Measurements from ENCODE around the gene EYS. TPM values are rescaled to one million over a fixed set of nuclear protein-coding genes. Genes with fewer than 3 reads are reported as not detected.

The EYS gene
- total RNA-seq, 3 donors from 2014 or later = 0.16 to 0.61 (median 0.60) TPM

DNA sequence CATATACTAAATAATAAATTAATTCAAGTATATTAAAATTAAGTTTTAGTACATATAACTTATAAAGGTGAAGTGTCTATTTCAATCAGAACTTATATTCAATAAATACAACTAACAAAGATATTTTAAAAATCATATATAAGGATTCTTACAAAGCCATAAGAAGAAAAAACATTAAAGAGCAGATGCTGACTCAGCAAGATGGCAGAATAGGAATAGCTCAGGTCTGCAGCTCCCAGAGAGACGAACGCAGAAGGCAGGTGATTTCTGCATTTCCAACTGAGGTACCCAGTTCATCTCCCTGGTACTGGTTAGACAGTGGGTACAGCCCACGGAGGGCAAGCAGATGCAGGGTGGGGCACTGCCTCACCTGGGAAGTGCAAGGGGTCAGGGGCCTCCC is 811.1 kb downstream of the EYS start:
- Histone ChIP-seq H3K4me1 (ENCODE audit: low read depth) (no peaks in the 10 kb centered on the region), H3K36me3 (ENCODE audit: low read depth) (no peaks in the 10 kb centered on the region), H3K9me3 (no peaks in the 10 kb centered on the region), H3K4me3 (no peak overlapping the region)
- no peak for ATAC-seq
- DNase-seq = no peak
- intact Hi-C loops (cut with DNase I, micrococcal nuclease) = no loop called here
- no peak for TF ChIP-seq CTCF (IDR thresholded peaks at IDR 0.05)

DNA sequence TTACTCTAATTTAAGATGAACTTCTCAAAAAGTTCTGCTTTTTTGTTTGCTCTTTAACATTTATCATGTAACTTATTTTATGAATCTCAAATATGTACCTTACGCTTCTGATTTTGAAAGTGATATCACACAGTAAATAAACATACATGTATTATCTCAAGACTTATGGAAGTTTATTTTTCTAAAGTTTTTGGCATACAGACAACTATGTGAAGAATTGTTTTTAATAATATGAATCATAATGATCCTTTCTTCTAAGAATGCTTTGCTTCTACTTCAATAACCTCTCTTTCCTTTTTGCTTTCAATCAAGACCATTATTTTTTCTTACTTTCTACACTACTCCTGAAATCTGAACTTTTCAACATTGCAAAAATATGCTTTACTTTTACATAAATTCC is 816.4 kb downstream of the EYS start:
- H3K4me3 ChIP-seq = no peak overlapping the region
- intact Hi-C loops (cut with DNase I, micrococcal nuclease) = no loop called here
- H3K4me1 ChIP-seq (ENCODE audit: low read depth) = no peaks in the 10 kb centered on the region
- TF ChIP-seq CTCF (IDR thresholded peaks at IDR 0.05) = no peak
- no peak for ATAC-seq
- H3K36me3 ChIP-seq (ENCODE audit: low read depth) = no peaks in the 10 kb centered on the region
- no peaks in the 10 kb centered on the region for H3K9me3 ChIP-seq
- no peak for DNase-seq

DNA sequence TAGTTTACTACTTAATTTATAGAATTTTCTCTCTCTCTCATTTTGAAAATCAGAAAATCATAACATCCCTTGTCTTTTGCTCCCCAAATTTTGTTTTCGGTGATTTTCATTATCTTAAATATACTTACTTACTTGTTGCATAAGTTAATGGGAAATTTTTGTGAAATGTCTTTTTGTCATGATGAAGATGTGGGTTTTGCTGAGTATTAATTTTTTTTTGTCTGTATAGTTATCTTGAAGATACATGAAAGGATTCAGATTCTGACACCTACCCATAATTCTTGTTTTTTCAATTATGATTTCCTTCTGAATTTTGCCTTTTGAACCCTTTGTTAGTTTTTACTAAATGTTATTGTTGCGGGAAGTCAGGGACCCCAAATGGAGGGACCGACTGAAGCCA is 817.9 kb downstream of the EYS start:
- intact Hi-C loops (cut with DNase I, micrococcal nuclease) = no loop called here
- H3K9me3 ChIP-seq = no peaks in the 10 kb centered on the region
- H3K4me3 ChIP-seq = no peak overlapping the region
- no peak for DNase-seq
- no peaks in the 10 kb centered on the region for H3K36me3 ChIP-seq (ENCODE audit: low read depth)
- no peaks in the 10 kb centered on the region for H3K4me1 ChIP-seq (ENCODE audit: low read depth)
- TF ChIP-seq CTCF (IDR thresholded peaks at IDR 0.05) = no peak
- no peak for ATAC-seq

DNA sequence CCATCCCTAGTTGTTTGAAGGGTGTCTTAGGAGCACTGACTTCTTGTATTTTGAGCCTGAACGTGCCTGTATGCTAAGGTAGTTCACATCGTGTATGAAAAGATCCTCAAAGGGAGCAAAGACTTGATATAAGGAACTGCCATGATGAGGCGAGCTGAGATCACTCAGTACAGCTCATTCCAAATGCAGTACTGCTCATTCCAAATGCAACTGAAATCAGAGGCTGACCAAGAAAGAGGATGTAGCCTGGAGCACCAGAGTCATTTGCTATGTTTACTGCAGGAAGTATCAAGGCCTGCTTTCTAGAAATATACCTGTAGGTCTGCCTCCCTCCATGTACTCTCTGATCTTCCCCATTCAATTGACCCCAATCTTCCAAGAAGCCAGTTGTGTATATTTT is 832.2 kb downstream of the EYS start:
- Histone ChIP-seq H3K9me3 (no peaks in the 10 kb centered on the region), H3K36me3 (ENCODE audit: low read depth) (no peaks in the 10 kb centered on the region), H3K4me1 (ENCODE audit: low read depth) (no peaks in the 10 kb centered on the region), H3K4me3 (no peak overlapping the region)
- DNase-seq = no peak
- TF ChIP-seq CTCF (IDR thresholded peaks at IDR 0.05) = no peak
- intact Hi-C loops (cut with DNase I, micrococcal nuclease) = no loop called here
- ATAC-seq = no peak

- TF ChIP-seq CTCF (IDR thresholded peaks at IDR 0.05) = no peak
- ATAC-seq (no peak), DNase-seq (no peak)
- Histone ChIP-seq H3K4me3 (no peak overlapping the region), H3K4me1 (ENCODE audit: low read depth) (no peaks in the 10 kb centered on the region), H3K9me3 (no peaks in the 10 kb centered on the region), H3K36me3 (ENCODE audit: low read depth) (no peaks in the 10 kb centered on the region)
- intact Hi-C loops (cut with DNase I, micrococcal nuclease) = no loop called here
These were observed 834.4 kb downstream of the EYS start for GRCh38 chr6:64872633-64873032.

GRCh38 chr6:64861039-64861651 is 845.9 kb downstream of the EYS start:
- no peak for ATAC-seq
- Histone ChIP-seq H3K36me3 (ENCODE audit: low read depth) (no peaks in the 10 kb centered on the region), H3K4me3 (no peak overlapping the region), H3K4me1 (ENCODE audit: low read depth) (no peaks in the 10 kb centered on the region), H3K9me3 (peaks cover 2% of the 10 kb centered on the region)
- no peak for TF ChIP-seq CTCF (IDR thresholded peaks at IDR 0.05)
- intact Hi-C loops (cut with DNase I, micrococcal nuclease) = no loop called here
- DNase-seq = peak in 2 of 3 donors; percentile 6 to 32

All from mucosa of descending colon (tissue), 3 donors.